Sigmoid colon (tissue), 3 donors: ENCODE results near the gene PPFIBP2.

Experiments used
- CTCF ChIP-seq, 4 experiments: fragments of 450-650 bp in 3 of 4; fragments of 200-600 bp in 1 of 4; IDR thresholded peaks; one replicate each; pipeline ENCODE4 v1.5.1; 2016 to 2019; ENCODE audit warnings: antibody characterized with exemption in 4 of 4, mild to moderate bottlenecking in 3 of 4, moderate library complexity in 2 of 4
- POLR2A ChIP-seq, 2 donors: fragments of 450-650 bp; IDR thresholded peaks; one replicate each; pipeline ENCODE4 v1.6.1; 2016; ENCODE audit warnings: antibody characterized with exemption in 2 of 2, mild to moderate bottlenecking in 2 of 2, moderate library complexity in 2 of 2

- no peak for TF ChIP-seq CTCF (IDR thresholded peaks at IDR 0.05)
- no peak for TF ChIP-seq POLR2A (IDR thresholded peaks at IDR 0.05)
These were observed 68.7 kb downstream of the PPFIBP2 start for GRCh38 chr11:7582338-7582985.
